ENCODE measurements around the gene ZNF287.
A peak's percentile ranks its signal among the peaks of the same experiment; 100 is the strongest.
"Not testable (repeated sequence)": the region's sequence is repeated elsewhere in the genome, so short reads cannot be mapped to it uniquely, and the experiment has no call there.

Gene ZNF287

DNA sequence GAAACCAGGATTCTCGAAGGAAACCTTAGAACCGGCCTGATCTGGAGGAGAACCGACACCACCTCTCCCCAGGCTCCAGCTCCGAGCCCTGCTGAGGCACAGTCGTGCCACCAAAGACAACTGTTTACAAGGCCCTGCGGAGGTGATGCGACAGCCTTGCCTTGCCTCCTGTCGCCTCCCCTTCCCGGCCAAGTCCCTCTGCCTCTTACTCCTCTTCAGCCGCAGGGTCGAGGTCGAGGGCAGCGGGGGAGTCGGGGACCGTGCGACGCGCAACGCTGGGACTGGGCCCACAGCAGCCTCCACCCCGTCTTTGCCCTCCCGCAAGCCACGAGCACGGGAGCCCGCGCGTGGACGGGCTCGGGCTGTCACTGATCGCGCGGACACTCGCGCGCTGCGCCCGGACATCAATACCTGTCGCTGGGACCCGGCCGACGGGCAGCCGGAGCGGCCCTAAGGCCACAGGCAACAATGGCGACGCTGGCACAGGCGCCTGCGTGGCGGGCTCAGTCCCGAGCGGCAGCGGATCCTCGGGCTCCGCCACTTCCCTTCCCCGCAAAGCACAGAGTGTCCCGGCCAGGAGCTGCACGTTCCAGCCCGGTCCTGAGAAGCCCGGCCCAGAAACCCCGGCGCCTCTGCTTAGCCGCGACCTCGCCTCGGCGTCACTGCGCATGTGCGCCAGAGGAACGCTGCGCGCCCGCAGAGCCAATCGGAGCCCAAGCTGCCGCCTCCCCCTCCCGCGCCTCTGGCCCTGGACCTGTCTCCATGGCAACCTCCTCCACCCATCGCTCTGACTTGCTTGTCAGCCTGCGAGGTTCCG, at the start of gene ZNF287:
TSS of gene ZNF287 (minus strand) at position 664 of the 817 bp plus-strand sequence. CDS start 1,473 bp downstream, outside the sequence.
- peak; percentile 96 for DNase-seq (ENCODE audit: low spot score)

DNA sequence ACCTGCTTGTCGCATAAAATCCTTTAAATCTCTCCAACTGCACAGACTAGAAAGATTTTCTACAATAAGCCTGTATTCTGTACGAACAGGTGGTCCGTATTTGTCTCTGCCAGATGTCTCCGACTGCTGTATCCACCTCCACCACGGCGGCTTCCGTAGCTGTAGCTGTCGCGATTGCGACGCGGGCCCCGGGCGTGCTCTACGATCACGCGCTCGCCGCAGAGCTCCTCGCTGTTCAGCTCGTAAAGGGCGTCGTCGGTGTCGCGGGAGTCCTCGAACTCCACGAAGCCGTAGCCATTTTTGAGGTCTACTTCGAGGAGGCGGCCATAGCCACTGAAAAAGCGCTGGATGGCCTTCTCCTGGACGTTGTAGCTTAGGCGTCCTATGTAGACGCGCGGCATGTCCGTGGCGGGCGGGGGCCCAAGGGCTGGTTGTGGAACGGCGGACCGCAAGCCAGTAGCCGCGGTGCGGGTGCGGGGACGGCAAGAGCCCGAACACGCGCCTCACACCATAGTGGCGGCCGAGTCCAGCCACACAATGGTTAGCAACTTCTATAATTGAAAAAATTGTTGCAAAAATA, 48.6 kb upstream of the ZNF287 start:
- DNase-seq (ENCODE audit: low spot score), result no peak

DNA sequence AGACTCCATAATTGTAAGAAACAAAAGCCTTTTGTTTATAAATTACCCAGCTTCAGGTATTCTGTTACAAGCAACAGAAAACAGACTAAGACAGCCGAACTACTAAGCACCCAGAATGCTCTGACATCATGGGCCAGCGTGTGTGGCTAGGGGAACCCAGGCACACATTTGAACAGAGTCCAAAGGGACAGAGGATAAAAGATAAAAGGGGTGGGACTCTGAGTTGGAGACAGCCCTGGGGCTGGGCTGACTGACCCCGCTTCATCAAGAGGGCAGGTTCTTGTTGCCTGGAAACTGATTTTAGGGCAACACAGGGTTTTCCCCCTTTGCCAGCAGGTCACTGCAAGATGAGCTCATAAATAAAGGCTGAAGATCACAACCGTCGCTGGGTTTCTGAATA, 30.5 kb upstream of the ZNF287 start:
- DNase-seq (ENCODE audit: low spot score), result no peak

DNA sequence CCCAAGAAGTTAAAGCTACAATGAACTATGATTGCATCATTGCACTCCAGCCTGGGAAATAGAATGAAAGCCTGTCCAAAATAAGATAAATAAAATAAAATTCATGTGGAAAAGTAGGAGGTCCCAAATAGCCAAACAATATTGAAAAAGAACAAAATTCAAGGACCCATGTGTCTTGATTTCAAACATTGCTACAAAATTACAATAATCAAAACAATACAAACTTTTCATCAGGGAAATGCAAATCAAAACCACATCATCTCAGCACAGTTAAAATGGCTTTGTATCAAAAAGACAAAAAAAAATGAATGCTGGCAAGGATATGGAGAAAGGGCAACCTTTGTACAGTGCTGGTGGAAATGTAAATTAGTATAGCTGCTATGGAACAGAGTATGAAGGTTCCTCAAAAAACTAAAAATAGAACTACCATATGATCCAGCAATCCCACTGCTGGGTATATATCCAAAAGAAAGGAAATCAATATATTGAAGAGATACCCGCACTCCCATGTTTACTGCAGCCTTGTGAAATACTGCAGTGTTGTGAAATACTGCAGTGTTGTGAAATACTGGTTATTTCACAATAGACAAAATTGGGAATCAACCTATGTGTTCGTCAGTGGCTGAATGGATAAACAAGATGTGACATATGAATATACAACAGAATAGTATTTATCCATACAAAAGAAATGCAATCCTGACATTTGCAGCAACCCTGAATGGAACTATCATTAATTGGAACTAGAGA, 24.5 kb upstream of the ZNF287 start:
- no peak for DNase-seq (ENCODE audit: low spot score)

DNA sequence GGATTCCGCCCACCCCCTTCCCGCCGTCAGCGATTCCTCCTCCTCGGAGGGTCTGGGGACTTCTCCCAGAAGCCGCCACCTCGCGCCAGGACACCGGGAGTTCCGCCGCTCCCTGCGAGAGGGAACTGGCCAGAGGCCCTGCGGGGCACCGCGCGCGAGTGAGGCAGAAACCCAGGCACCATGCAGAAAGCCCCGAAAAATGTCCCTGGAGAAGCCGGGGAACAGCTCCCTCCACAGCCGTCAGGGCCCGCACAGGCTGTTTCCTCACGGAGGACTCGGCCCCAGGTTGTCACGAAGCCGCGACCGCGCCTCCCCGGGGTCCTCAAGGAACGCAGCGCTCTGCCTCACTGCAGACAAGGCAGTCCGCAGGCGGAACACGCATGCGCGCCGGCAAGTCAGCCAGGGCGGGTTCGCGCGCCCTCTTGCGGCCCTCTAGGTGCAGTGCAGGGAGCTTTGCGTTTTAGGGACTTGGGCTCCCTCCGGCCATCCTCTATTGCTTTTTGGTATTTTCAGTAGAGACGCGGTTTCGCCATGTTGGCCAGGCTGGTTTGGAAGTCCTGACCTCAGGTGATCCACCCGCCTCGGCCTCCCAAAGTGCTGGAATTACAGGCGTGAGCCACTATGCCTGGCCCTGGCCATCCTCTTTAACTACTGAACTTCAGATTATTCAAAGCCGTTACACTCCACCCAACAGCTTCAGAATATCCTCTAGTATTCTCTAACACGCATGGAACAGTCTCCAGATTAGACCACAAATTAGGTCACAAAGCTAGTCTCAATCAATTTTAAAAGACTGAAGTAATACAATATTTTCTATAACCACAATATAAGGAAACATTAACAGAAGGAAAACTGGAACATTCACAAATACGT, 20.3 kb upstream of the ZNF287 start:
- DNase-seq (ENCODE audit: low spot score), result peak; percentile 91

DNA sequence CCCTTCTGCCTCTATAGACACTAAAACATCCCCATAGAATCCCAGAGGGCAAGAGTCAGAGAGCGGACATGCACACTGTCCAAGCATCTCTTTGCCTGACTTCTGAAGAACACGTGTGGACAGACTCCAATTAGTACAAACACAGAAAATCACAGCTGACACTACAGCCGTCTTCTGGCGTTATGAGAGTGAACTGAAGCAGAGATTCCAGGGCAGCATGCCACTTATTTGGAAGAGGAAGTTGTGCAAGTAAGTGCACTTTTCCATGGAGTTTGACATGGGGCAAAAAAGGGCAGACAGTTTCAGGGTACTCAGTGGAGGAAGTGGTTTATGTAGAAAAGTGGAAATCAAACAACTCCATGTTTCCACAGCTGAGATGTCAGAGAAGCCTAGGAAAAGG, 16.8 kb upstream of the ZNF287 start:
- DNase-seq (ENCODE audit: low spot score), result no peak

DNA sequence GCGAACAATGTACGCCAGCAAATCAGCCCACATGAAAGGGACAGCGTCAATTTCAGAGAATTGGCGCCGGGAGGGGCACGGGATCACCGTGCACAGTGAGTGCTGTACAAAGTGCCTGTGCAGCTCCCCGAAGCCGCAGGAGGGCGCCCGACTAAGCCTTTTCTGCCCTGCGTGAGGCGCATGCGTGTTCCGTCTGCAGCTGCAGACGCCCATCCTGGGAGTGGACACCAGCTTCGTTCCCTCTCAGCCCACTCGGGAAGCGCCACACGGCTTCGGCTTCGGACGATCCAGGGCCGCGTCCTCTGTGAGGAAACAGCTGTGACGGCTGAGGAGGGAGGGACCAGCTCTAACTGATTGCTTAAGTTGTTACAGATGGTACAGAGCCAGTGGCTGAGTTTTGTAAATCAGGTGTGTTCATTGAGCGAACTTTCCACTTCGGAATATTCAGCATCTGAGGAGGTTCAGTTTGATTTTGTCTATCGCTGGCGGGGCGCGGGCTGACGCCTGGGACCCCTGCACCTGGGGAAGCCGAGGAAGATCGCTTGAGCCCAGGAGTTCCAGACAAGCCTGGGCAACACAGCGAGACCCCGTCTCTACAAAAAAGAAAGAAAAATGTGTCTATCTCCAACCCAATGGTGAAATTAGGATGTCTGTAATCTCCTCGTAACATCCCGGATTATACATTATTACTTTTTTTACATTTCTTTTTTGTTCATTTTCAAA, 15.4 kb upstream of the ZNF287 start:
- DNase-seq (ENCODE audit: low spot score), result peak; percentile 88

DNA sequence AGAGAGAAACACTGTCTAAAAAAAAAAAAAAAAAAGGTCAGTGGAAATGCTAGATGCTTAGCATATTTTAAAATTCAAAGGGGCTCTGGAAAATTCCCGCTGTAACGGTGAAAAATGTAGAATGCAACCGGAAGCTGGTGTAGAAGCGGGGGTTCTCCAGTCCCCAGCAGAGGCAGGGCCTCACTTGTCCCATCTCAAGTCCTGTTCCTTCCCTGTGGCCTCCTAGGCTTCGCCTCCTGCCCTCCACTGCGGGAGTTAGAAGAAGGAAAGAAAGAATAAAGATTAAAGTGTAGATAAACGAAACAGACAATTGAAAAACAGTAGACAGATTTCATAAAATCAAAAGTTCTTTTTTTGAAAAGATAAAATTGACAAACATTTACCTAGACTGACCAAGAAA, 14.8 kb upstream of the ZNF287 start:
- no peak for DNase-seq (ENCODE audit: low spot score)

DNA sequence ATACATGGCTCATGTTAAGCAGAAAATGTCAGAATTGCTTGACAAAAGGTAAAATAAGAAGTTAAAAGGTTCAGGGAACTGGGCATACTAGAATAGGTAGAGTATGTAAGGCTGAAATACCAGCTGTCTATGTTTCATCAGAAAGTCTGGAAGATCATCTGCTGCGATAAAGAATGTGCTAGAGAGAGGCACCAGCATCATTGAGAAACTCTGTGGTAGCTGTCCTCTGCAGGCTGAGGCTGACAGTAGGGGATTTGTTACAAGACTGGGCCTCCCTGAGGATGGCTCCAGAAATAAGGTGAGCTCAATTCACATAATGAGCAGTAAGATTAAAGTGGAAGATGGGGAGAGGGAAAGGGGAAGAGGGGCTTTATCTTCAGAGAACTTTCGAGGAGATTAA, 4.5 kb upstream of the ZNF287 start:
- DNase-seq (ENCODE audit: low spot score), result no peak

DNA sequence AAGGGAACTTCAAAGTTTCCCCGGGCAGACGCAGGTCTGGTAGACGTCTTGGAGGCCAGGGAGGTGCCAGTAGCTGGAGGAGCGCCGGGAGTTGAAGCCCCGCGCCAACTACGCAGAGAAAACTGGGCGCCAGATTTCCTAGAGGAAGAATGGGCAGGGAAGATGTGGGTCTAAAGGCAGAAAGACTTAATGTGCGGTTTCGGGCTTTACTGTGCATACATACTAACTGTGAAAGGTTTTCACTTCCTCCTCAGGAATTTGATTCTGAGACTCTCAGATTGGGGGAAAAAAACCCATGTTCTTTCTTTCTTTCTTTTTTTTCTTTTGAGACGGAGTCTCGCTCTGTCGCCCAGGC, 331 bp upstream of the ZNF287 start:
- no peak for DNase-seq (ENCODE audit: low spot score)

DNA sequence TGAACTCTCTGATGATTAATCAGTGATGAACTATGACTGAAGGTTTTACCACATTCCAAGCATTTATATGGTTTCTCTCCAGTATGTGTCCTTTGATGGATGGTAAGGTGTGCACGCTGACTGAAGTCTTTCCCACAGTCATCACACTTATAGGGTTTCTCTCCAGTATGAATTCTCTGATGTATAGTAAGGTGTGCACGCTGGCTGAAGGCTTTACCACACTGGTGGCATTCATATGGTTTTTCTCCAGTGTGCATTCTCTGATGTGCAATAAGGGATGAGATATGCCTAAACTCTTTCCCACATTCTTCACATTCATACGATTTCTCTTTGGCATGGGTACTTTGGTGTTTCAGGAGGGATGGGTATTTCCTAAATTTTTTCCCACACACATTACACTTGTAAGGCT, 16.4 kb downstream of the ZNF287 start:
- DNase-seq (ENCODE audit: low spot score), result no peak

DNA sequence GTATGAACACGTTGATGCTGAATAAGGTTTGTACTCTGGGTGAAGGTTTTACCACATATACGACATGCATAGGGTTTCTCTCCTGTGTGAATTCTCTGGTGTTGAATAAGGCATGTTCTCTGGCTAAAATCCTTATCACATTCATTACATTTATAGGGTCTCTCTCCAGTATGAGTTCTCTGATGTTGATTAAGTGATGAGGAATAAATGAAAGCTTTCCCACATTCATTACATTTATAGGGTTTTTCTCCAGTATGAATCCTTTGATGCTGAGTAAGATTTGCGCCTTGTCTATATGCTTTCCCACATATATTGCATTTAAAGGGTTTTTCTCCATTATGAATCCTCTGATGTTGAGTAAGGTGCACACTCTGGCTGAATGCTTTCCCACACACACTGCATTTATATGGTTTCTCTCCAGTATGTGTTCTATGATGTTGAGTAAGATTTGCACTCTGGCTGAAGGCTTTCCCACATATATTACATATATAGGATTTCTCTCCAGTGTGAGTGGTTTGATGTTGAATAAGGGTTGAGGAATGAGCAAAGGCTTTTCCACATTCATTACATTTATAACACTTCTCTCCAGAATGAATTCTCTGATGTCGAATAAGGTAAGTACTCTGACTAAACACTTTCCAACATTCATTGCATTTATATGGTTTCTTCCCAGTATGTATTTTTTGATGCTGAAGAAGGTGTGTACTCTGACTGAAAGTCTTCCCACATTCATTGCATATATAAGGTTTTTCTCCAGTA, 16.9 kb downstream of the ZNF287 start:
- no peak for DNase-seq (ENCODE audit: low spot score)

DNA sequence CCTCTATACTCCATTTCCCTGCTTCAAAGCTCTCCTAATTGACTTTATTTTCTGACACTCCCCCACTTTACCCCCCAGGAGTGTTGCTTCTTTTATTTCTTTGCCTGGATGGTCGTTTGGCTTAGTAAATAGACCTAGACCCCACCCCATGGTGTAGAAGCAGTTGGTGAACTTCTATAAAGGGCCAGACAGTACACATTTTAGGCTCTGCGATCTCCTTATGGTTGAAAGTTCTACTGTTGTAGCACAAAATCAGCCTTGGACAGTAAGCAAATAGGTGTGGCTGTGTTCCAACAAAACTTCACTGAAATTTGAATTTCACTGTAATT, 31.9 kb downstream of the ZNF287 start:
- DNase-seq (ENCODE audit: low spot score), result no peak

DNA sequence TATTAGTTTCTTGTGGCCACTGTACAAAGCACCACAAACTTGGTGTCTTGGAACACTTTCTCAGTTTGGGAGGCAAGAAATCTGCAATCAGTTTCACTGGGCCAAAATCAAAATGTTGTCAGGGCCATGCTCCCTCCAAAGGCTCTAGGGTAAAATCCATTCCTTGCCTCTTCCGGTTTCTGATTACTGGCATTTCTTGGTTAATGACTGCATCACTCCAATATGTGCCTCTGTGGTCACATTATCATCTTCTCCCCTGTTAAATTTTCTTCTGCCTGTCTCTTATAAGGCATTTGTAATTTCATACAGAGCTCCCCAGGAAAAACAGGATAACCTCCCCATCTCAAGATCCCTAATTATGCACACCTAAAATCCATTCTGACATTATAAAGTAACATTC, 34.8 kb downstream of the ZNF287 start:
- DNase-seq (ENCODE audit: low spot score), result no peak

DNA sequence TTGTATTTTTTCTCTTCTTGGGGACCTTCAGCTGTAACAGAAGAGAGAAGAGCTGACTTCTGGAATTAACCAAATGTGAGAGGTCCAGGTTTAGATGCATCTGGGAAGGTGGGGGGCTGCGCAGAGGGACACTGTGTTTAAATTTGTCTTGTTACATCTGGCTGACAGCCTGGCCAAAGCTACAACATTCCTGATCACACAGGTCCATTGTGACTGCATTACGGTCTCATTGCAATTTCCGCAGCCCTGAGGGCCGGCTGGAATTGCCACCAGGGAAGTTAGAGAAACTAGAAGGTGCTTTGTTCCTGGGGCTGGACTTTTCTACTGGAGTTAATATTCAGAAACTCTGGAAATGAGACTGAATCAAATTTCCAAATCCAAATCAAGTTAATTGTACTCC, 39.1 kb downstream of the ZNF287 start:
- no peak for DNase-seq (ENCODE audit: low spot score)

DNA sequence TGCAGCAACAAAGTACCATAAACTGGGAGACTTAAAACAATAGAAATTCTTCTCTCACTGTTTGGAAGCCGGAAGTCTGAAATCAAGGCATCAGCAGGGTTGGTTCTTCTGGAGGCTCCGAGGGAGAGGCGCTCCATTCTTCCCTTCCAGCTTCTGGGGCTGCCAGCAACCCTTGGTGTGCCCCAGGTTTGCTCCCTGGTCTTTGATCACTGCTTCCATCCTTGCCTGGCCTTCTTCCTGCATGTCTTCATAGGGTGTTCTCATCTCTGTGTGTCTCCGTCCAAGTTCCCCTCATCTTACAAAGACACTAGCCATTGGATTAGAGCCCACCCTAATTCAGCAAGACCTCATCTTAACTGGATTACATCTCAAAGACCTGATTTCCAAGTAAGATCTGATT, 41.7 kb downstream of the ZNF287 start:
- DNase-seq (ENCODE audit: low spot score), result no peak

DNA sequence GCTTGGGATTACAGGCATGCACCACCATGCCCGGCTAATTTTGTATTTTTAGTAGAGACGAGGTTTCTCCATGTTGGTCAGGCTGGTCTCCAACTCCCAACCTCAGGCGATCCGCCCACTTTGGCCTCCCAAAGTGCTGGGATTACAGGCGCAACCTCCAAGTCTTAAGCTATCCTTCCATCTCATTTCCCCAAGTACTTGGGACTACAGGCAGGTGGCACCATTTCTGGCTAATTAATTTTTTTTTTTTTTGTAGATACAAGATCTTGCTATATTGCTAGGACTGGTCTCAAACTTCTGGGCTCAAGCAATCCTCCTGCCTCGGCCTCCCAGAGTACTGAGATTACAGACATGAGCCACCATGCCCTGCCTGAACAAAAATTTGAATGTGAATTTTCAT, 43.4 kb downstream of the ZNF287 start:
- not testable (repeated sequence) for DNase-seq (ENCODE audit: low spot score)

DNA sequence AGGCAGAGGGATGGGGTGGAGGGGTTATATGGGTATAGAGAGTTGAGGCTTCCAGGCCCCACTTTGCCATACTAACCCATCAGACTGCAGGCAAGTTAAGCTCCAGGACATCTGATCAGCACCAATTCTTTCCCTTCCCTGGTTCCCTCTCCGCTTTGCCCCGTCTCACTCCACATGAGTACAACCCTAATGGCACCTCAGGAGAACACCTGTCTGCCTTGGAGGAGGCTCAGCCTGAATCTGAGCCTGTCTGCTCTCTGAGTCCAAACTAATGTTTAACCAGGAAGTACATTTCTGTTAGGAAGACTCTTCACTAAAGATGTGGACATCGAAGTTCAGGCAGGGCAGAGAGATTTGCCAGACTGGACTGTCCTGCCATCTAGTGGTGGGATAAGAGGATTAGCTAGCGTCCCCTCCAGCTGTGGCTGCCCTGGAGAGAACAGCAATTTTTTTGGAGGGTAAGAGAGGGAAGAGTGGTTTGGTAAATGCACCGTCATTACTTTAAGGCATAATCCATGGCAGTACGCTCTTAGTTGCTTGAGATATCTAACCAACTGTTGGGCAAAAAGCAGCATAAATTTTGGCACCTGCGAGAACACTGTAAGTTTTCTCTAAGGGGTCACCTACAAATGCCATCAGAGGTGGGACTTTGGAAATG, 47.8 kb downstream of the ZNF287 start:
- DNase-seq (ENCODE audit: low spot score), result peak; percentile 72

DNA sequence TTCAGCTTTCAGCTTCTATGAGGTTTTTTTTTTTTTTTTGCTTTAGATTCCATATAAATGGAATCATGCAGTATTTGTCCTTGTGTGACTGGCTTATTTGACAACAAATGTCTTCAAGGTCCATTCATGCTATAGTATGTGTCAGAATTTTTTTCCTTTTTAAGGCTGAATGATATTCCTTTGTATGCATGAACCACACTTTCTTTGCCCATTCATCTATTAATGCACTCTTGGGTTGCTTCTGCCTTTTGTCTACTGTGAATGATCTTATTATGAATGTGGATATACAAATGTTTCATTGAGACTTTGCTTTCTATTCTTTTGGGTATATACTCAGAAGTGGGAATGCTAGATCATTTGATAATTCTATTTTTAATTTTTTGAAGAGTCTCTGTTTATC, 50.0 kb downstream of the ZNF287 start:
- DNase-seq (ENCODE audit: low spot score), result no peak

DNA sequence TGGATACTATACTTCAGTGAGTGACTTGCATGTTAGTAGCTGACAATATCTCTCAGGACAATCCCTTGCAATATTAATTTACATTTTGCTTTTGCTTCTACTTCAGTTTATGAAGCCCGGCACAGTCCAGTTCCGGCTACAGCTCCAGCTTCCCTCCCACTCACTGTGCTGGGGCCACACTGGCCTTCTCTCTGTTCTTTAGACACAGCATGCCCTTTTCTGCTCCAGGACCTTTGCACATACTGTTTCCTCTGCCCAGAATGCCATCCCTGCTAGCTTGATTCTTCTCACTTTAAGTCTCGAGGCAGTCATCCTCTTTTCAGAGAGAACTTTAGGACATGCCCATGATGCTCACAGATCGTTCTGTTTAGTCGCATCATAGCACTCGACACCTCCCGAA, 51.5 kb downstream of the ZNF287 start:
- DNase-seq (ENCODE audit: low spot score), result no peak
